AG09309 (cell line): ENCODE data around the gene TJP2.

Experiments
- DNase-seq: peaks from one replicate; pipeline ENCODE4 v3.0.0-alpha.2; 2010; ENCODE audit warnings: low read depth
- H3K4me3 ChIP-seq: 2 replicates; pipeline ENCODE4 v1.5.1; 2011; ENCODE audit warnings: mild to moderate bottlenecking, low read depth, low read length, moderate library complexity; ENCODE audit not compliant: control insufficient read depth
- TF ChIP-seq, protein P1 (sequence below): IDR thresholded peaks from 2 replicates; pipeline ENCODE4 v1.5.1; 2011; ENCODE audit warnings: mild to moderate bottlenecking, low read depth, low read length, inconsistent platforms; ENCODE audit not compliant: insufficient read depth, control insufficient read depth; ENCODE audit errors: missing control alignments

Gene TJP2

DNA sequence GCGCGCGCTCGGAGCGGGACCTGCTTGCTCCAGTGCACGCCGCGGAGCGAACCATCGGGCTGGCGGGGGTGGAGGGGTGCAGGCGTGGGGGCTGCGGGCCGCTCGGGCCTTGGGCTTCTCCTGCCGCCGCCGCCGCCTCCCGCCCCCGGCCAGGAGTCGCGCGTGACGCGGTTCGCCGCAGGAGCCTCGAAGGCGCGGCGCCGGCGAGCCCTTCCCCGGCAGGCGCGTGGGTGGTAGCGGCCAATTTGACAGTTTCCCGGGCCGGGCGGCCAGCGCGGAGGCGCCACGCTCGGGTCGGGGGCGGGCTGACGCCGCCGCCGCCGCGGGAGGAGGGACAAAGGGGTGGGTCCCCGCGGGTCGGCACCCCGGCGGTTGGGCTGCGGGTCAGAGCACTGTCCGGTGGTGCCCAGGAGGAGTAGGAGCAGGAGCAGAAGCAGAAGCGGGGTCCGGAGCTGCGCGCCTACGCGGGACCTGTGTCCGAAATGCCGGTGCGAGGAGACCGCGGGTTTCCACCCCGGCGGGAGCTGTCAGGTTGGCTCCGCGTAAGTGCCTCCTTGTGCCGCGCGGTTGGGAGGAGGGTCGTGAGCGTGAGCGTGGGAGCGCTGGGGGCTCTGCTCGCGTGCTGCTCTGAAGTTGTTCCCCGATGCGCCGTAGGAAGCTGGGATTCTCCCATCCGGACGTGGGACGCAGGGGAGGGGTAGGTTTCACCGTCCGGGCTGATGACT, at the start of gene TJP2:
Gene TJP2 (plus strand): TSS at position 387 of the 725 bp plus-strand sequence. CDS start 96 bp downstream, at position 483.
- TF ChIP-seq, protein P1, sequence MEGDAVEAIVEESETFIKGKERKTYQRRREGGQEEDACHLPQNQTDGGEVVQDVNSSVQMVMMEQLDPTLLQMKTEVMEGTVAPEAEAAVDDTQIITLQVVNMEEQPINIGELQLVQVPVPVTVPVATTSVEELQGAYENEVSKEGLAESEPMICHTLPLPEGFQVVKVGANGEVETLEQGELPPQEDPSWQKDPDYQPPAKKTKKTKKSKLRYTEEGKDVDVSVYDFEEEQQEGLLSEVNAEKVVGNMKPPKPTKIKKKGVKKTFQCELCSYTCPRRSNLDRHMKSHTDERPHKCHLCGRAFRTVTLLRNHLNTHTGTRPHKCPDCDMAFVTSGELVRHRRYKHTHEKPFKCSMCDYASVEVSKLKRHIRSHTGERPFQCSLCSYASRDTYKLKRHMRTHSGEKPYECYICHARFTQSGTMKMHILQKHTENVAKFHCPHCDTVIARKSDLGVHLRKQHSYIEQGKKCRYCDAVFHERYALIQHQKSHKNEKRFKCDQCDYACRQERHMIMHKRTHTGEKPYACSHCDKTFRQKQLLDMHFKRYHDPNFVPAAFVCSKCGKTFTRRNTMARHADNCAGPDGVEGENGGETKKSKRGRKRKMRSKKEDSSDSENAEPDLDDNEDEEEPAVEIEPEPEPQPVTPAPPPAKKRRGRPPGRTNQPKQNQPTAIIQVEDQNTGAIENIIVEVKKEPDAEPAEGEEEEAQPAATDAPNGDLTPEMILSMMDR: no peak
- DNase-seq: no peak
- peak within 1 kb of the TSS; percentile 94 for H3K4me3 ChIP-seq

- no peak overlapping the region for H3K4me3 ChIP-seq
- peak; percentile 63 for DNase-seq
- TF ChIP-seq, protein P1: no peak
Measured at GRCh38 chr9:69130456-69131441, 43.3 kb upstream of the TJP2 start.

DNA sequence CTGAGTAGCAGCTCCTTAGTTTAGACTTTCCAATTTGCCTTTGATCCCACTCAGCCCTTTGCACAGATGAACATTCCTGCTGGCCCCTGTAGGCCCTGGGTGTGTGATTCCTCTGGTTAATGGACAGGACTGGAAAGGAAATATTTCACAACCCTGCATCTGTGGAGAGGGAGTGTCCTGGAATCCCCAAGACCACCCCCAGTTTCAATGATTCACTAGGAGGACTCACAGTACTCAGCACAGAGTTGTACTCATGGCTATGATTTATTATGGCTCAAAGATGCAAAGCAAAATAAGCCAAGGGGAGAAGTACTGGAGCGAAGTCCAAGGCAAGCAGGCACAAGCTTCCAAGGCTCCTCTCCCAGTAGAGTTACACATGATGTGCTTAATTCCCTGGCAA, 42.4 kb upstream of the TJP2 start:
- DNase-seq: peak; percentile 84
- TF ChIP-seq, protein P1: no peak
- no peak overlapping the region for H3K4me3 ChIP-seq

DNA sequence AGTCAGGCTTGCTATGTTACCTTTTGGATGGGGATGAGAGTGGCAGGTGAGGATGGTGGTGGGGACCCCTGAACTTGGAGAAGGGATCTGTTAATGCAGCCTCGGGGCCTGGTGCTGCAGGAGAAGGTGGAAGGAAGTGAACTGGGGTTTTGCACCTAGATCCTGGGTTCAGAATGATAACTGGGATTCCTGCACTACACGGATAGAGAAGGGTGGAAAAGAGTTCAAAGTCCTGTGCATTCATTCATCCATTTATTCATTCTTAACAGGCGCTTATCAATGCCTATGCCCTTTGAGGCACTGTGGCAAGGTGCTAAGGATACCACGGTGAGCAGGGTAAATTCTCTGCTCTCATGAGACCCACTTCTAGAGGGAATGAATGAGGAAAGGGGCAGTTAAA, 41.7 kb upstream of the TJP2 start:
- TF ChIP-seq, protein P1: no peak
- no peak for DNase-seq
- no peak overlapping the region for H3K4me3 ChIP-seq

DNA sequence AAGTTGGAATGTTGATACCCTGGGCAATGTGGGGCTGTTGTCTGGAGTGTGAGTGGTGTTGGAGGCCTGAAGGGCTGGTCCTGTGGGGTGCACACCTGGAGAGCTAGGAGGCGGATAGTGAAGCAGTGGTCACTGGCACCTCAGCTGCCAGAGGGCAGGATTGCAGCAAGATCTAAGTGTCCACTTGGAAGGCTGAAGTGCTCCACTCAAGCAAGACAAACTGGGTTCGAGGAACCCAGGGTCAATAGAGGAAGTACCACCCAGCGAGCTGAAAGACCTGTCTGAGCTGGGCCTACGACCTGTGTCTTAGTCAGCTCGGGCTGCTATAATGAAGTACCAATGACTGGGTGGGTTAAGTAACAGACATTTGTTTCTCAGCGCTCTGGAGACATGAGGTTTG, 39.7 kb upstream of the TJP2 start:
- DNase-seq: no peak
- TF ChIP-seq, protein P1: no peak
- H3K4me3 ChIP-seq: no peak overlapping the region

DNA sequence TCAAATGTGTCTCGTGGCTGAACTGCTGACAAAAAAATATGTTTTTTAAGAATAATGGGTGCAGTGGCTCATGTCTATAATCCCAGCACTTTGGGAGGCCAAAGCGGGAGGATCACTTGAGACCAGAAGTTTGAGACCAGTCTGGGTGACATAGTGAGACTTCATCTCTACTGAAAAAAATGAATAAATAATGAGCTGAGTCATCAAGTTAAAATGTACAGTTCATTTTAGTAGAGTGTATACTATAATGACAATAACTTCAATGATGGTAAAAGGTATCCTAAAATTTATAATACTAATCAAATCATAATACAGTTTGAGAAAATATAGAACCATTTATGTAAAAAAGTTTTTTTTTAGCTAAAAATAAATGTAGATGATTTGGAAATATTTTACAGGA, 37.9 kb upstream of the TJP2 start:
- H3K4me3 ChIP-seq: no peak overlapping the region
- TF ChIP-seq, protein P1: no peak
- no peak for DNase-seq
